B cell (primary cell): ENCODE measurements around the gene DNAJC4. TPM values are rescaled to one million over a fixed set of nuclear protein-coding genes. Genes with fewer than 3 reads are reported as not detected.

Experiments used
- ATAC-seq: fragments of 200-7000 bp; cut with Tn5 transposase; one replicate; pipeline ENCODE4 v1.10.0; 2021; ENCODE audit warnings: low read depth, mild to moderate bottlenecking, moderate number of reproducible peaks, moderate library complexity
- CTCF ChIA-PET: fragments of 350-600 bp; sonication (Branson Sonifier 250); formaldehyde crosslinking; loops from one replicate; lab custom pipeline; 2021; ENCODE audit warnings: antibody characterized with exemption, inconsistent platforms; lab: Charles Lee
- POLR2A ChIA-PET: fragments of 350-600 bp; sonication (Branson Sonifier 250); formaldehyde crosslinking; loops from one replicate; lab custom pipeline; 2021; ENCODE audit warnings: antibody characterized with exemption; lab: Charles Lee
- DNase-seq: peaks from one replicate; pipeline ENCODE4 v3.0.0; 2013
- H2AFZ ChIP-seq: 2 replicates; pipeline ENCODE4 v1.6.1; 2012; ENCODE audit warnings: mild to moderate bottlenecking, low read depth, low read length; ENCODE audit not compliant: insufficient read depth, poor library complexity, severe bottlenecking
- H3K27ac ChIP-seq, 2 donors: 1 replicate in 1 of 2; 2 replicates in 1 of 2; pipeline ENCODE4 v1.5.1; 2012 to 2013; ENCODE audit warnings: low read length in 2 of 2, mild to moderate bottlenecking in 2 of 2, moderate library complexity in 1 of 2
- H3K27me3 ChIP-seq, 4 experiments: fragments of 200-600 bp in 1 of 4; sonication (generic) in 1 of 4; replicated peaks in 1 of 4; 1 replicate in 2 of 4; 2 replicates in 2 of 4; pipeline versions ENCODE4 v1.6.1 to v1.7.0; 2013 to 2016; ENCODE audit warnings: low read length in 3 of 4, mild to moderate bottlenecking in 2 of 4, mixed read lengths in 1 of 4, moderate library complexity in 1 of 4; ENCODE audit not compliant: insufficient read depth in 4 of 4, control insufficient read depth in 3 of 4; ENCODE audit errors: control extremely low read depth in 1 of 4
- H3K36me3 ChIP-seq, 2 experiments: replicated peaks in 1 of 2; 1 replicate in 1 of 2; 2 replicates in 1 of 2; pipeline versions ENCODE4 v1.6.1 to v1.7.1; 2013; ENCODE audit warnings: low read length in 1 of 2; ENCODE audit not compliant: insufficient read depth in 2 of 2, control insufficient read depth in 1 of 2; ENCODE audit errors: control extremely low read depth in 1 of 2, extremely low read depth in 1 of 2
- H3K4me1 ChIP-seq, 2 donors: fragments of 200-600 bp in 1 of 2; sonication (generic) in 1 of 2; 1 replicate in 1 of 2; 2 replicates in 1 of 2; pipeline versions ENCODE4 v1.5.1 to v1.6.1; 2013 to 2017; ENCODE audit warnings: low read length in 2 of 2; ENCODE audit not compliant: control insufficient read depth in 2 of 2, insufficient read depth in 2 of 2
- H3K4me2 ChIP-seq: replicated peaks from 2 replicates; pipeline ENCODE3; 2012; ENCODE audit warnings: mild to moderate bottlenecking, low read depth, low read length; ENCODE audit not compliant: poor library complexity, severe bottlenecking
- H3K4me3 ChIP-seq, 5 experiments: fragments of 200-600 bp in 1 of 5; sonication (generic) in 1 of 5; 1 replicate in 3 of 5; 2 replicates in 2 of 5; pipeline versions ENCODE4 v1.5.1 to v1.7.0; 2011 to 2016; ENCODE audit warnings: low read length in 4 of 5, mild to moderate bottlenecking in 4 of 5, low read depth in 2 of 5, control low read depth in 1 of 5, moderate library complexity in 1 of 5; ENCODE audit not compliant: insufficient read depth in 1 of 5; ENCODE audit errors: control extremely low read depth in 1 of 5, extremely low read depth in 1 of 5
- H3K79me2 ChIP-seq: fragments of 200-600 bp; sonication (generic); one replicate; pipeline ENCODE4 v1.6.0; 2016; ENCODE audit warnings: low read length; ENCODE audit not compliant: control insufficient read depth, insufficient read depth
- H3K9ac ChIP-seq: fragments of 200-600 bp; sonication (generic); 2 replicates; pipeline ENCODE4 v1.6.1; 2017; ENCODE audit warnings: mild to moderate bottlenecking, low read length, moderate library complexity
- H3K9me3 ChIP-seq, 3 donors: one replicate each; pipeline versions ENCODE4 v1.6.1 to v1.7.1; 2013; ENCODE audit warnings: low read length in 2 of 3; ENCODE audit not compliant: control insufficient read depth in 2 of 3, insufficient read depth in 1 of 3; ENCODE audit errors: control extremely low read depth in 1 of 3
- H4K20me1 ChIP-seq: 2 replicates; pipeline ENCODE4 v1.6.0; 2012; ENCODE audit warnings: mild to moderate bottlenecking, low read length; ENCODE audit not compliant: insufficient read depth, control insufficient read depth, poor library complexity, severe bottlenecking
- H3K27ac Mint-ChIP-seq: one replicate; pipeline ENCODE4 v1.8.0; 2021; ENCODE audit warnings: mixed read lengths
- H3K27me3 Mint-ChIP-seq: one replicate; pipeline ENCODE4 v1.8.0; 2021; ENCODE audit warnings: mixed read lengths
- H3K4me1 Mint-ChIP-seq: one replicate; pipeline ENCODE4 v1.8.0; 2021; ENCODE audit warnings: mixed read lengths
- H3K4me3 Mint-ChIP-seq: one replicate; pipeline ENCODE4 v1.8.0; 2021; ENCODE audit warnings: mixed read lengths
- H3K9me3 Mint-ChIP-seq: one replicate; pipeline ENCODE4 v1.8.0; 2022; ENCODE audit warnings: mixed read lengths; ENCODE audit not compliant: insufficient read depth
- EZH2 ChIP-seq: IDR thresholded peaks from 2 replicates; pipeline ENCODE4 v1.6.1; 2012; ENCODE audit warnings: borderline replicate concordance, low read depth, mild to moderate bottlenecking, moderate library complexity, low read length; ENCODE audit not compliant: insufficient read depth, poor library complexity, severe bottlenecking
- WGBS: methylation state at CpG from one replicate; pipeline ENCODE4 v1.1.5; 2013; ENCODE audit warnings: missing lambda C conversion rate; ENCODE audit not compliant: insufficient coverage; 5-methylcytosine and 5-hydroxymethylcytosine counted together
- intact Hi-C: fragments of 100-400 bp; cut with micrococcal nuclease; formaldehyde crosslinking; loops from one replicate; pipeline ENCODE4 v1.10.0; 2022
- polyA plus RNA-seq: library from polyadenylated mRNA; depleted of rRNA; stranded (reverse); fragments of >200 nt; gene quantifications from 2 replicates; pipeline ENCODE4 v1.2.3, GENCODE V29; 2012
- total RNA-seq, 2 donors: library from RNA; stranded (reverse); fragments of 120-200 nt in 1 of 2; gene quantifications; 1 replicate in 1 of 2; 2 replicates in 1 of 2; pipeline versions ENCODE4 v1.2.3 to v1.2.4, GENCODE V29; 2013 to 2022
- TF ChIP-seq, protein P1 (sequence below): fragments of 200-600 bp; IDR thresholded peaks from one replicate; pipeline ENCODE4 v1.8.0; 2022; ENCODE audit warnings: antibody characterized with exemption, mild to moderate bottlenecking

Gene DNAJC4
- total and polyA plus RNA-seq, 2 donors (not counting 1 experiment from before 2014, with no cell fraction given) = 74.4 to 105 TPM

DNA sequence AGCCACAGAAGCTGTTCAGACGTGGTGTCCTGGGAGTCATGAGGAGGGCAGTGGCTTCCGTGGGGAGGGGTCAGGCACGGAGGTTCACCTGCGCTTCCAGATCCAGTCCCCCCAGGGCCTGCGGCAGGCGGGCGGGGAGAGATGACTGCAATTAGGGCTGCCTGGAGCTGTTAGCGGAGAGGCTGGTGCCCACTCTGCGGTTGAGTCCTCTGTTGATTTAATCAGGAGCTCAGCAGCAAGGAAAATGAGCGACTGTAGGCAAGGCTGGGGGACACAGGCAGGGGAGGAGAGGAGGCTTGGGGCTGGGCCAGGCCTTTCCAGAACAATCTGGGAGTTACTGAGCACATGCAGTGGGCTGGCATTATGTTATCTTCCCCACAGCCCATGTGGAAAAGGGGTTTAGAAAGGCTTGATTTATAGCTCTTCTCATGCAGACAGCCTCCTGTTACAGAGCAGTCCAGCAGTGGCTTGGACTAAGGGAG is 34.1 kb downstream of the DNAJC4 start:
- Mint-ChIP-seq H3K4me1 (peaks cover 6% of the 10 kb centered on the region), H3K27ac (no peak overlapping the region), H3K27me3 (no peaks in the 10 kb centered on the region), H3K9me3 (no peaks in the 10 kb centered on the region), H3K4me3 (no peak overlapping the region)
- no peak overlapping the region for H2AFZ ChIP-seq
- no peak for DNase-seq
- WGBS = 93% methylated on average over 8 of the region's 10 CpGs
- H3K4me2 ChIP-seq = no peak overlapping the region
- H3K9me3 ChIP-seq = peaks cover 0 to 3% (median 0%) of the 10 kb centered on the region in 3 donors
- H3K79me2 ChIP-seq = no peaks in the 10 kb centered on the region
- no peak overlapping the region for H3K9ac ChIP-seq
- H3K4me3 ChIP-seq = no peak overlapping the region
- H3K27ac ChIP-seq = no peak overlapping the region
- no peak for ATAC-seq
- no peak for TF ChIP-seq EZH2
- TF ChIP-seq, protein P1, sequence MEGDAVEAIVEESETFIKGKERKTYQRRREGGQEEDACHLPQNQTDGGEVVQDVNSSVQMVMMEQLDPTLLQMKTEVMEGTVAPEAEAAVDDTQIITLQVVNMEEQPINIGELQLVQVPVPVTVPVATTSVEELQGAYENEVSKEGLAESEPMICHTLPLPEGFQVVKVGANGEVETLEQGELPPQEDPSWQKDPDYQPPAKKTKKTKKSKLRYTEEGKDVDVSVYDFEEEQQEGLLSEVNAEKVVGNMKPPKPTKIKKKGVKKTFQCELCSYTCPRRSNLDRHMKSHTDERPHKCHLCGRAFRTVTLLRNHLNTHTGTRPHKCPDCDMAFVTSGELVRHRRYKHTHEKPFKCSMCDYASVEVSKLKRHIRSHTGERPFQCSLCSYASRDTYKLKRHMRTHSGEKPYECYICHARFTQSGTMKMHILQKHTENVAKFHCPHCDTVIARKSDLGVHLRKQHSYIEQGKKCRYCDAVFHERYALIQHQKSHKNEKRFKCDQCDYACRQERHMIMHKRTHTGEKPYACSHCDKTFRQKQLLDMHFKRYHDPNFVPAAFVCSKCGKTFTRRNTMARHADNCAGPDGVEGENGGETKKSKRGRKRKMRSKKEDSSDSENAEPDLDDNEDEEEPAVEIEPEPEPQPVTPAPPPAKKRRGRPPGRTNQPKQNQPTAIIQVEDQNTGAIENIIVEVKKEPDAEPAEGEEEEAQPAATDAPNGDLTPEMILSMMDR = no peak
- H3K4me1 ChIP-seq = peaks cover 9 to 14% of the 10 kb centered on the region in 2 donors
- no peaks in the 10 kb centered on the region for H3K27me3 ChIP-seq
- H4K20me1 ChIP-seq = no peaks in the 10 kb centered on the region
- CTCF ChIA-PET = interaction anchor here (0.9 to 1.4 kb wide), 4 partner anchors 13 to 60 kb away, joined by 3 to 4 read pairs (median 3); partner anchors contain the start of genes FERMT3 and PLCB3
- no peaks in the 10 kb centered on the region for H3K36me3 ChIP-seq
- POLR2A ChIA-PET = interaction anchor here (0.6 to 1.5 kb wide), 2 partner anchors 59 to 1458 kb away, joined by 4 to 5 read pairs; partner anchors contain the start of gene FERMT3
- intact Hi-C loops = no loop called here
